HL-60 (cell line): ENCODE data around the gene RTEL1.

ENCODE experiments used
- DNase-seq, 2 experiments: peaks; one replicate each; pipeline ENCODE4 v3.0.0-alpha.2; 2010 to 2020; ENCODE audit warnings: low read depth in 1 of 2, low spot score in 1 of 2
- H3K27ac ChIP-seq: fragments of 250-450 bp; sonication (Bioruptor Pico); replicated peaks from 2 replicates; pipeline ENCODE4 v1.5.1; 2020; ENCODE audit warnings: mild to moderate bottlenecking, moderate library complexity
- H3K27me3 ChIP-seq: fragments of 250-450 bp; sonication (Bioruptor Pico); 2 replicates; pipeline ENCODE4 v1.5.1; 2021; ENCODE audit warnings: mild to moderate bottlenecking, moderate library complexity; ENCODE audit not compliant: insufficient read depth, poor library complexity, severe bottlenecking
- H3K4me3 ChIP-seq: replicated peaks from 2 replicates; pipeline ENCODE4 v1.5.1; 2011; ENCODE audit warnings: mild to moderate bottlenecking, control low read depth, low read length; ENCODE audit not compliant: insufficient read depth
- CTCF ChIP-seq: IDR thresholded peaks from one replicate; pipeline ENCODE4 v1.5.1; 2011; ENCODE audit warnings: low read length, control low read depth, inconsistent platforms; ENCODE audit not compliant: insufficient read depth
- GABPA ChIP-seq: IDR thresholded peaks from 2 replicates; pipeline ENCODE4 v1.6.1; 2012; ENCODE audit warnings: low read depth
- POLR2AphosphoS5 ChIP-seq: IDR thresholded peaks from 2 replicates; pipeline ENCODE4 v1.6.1; 2012; ENCODE audit warnings: low read depth
- REST ChIP-seq: IDR thresholded peaks from 2 replicates; pipeline ENCODE4 v1.6.1; 2012; ENCODE audit warnings: low read depth; ENCODE audit not compliant: insufficient replicate concordance
- SPI1 ChIP-seq: IDR thresholded peaks from 2 replicates; pipeline ENCODE4 v1.6.1; 2012; ENCODE audit warnings: low read depth, mild to moderate bottlenecking, borderline replicate concordance

The RTEL1 gene

GRCh38 chr20:63697357-63697867 is 39.3 kb downstream of the RTEL1 start:
- Histone ChIP-seq H3K27ac (no peak overlapping the region), H3K27me3 (no peaks in the 10 kb centered on the region), H3K4me3 (no peak overlapping the region)
- TF ChIP-seq REST (no peak), SPI1 (no peak)
- no peak for DNase-seq

GRCh38 chr20:63697868-63698545 is 39.9 kb downstream of the RTEL1 start:
- Histone ChIP-seq H3K4me3 (no peak overlapping the region), H3K27me3 (no peaks in the 10 kb centered on the region), H3K27ac (no peak overlapping the region)
- peak; percentile 44; the same call in 1 of the 2 replicates for TF ChIP-seq POLR2AphosphoS5
- no peak for TF ChIP-seq CTCF
- no peak for DNase-seq

- Histone ChIP-seq H3K27me3 (no peaks in the 10 kb centered on the region), H3K27ac (no peak overlapping the region), H3K4me3 (no peak overlapping the region)
- no peak for DNase-seq
- no peak for TF ChIP-seq REST
- no peak for TF ChIP-seq GABPA
- TF ChIP-seq POLR2AphosphoS5 = no peak
- TF ChIP-seq SPI1 = no peak
- no peak for TF ChIP-seq CTCF
These were observed 40.8 kb downstream of the RTEL1 start for GRCh38 chr20:63698739-63699465.

- no peak for DNase-seq
- no peaks in the 10 kb centered on the region for H3K27me3 ChIP-seq
- no peak overlapping the region for H3K4me3 ChIP-seq
- no peak overlapping the region for H3K27ac ChIP-seq
- TF ChIP-seq SPI1 (no peak), POLR2AphosphoS5 (no peak), REST (no peak), GABPA (no peak), CTCF (no peak)
These were observed 41.5 kb downstream of the RTEL1 start for GRCh38 chr20:63699466-63700198.
